Measurements from ENCODE around the gene PCDHGA1. TPM values are rescaled to one million over a fixed set of nuclear protein-coding genes. Genes with fewer than 3 reads are reported as not detected.
A peak's percentile ranks its signal among the peaks of the same experiment; 100 is the strongest.

Gene PCDHGA1
- total and polyA plus RNA-seq, 4 donors, result 0.91 to 1.6 (median 1.0) TPM; not detected in 1

DNA sequence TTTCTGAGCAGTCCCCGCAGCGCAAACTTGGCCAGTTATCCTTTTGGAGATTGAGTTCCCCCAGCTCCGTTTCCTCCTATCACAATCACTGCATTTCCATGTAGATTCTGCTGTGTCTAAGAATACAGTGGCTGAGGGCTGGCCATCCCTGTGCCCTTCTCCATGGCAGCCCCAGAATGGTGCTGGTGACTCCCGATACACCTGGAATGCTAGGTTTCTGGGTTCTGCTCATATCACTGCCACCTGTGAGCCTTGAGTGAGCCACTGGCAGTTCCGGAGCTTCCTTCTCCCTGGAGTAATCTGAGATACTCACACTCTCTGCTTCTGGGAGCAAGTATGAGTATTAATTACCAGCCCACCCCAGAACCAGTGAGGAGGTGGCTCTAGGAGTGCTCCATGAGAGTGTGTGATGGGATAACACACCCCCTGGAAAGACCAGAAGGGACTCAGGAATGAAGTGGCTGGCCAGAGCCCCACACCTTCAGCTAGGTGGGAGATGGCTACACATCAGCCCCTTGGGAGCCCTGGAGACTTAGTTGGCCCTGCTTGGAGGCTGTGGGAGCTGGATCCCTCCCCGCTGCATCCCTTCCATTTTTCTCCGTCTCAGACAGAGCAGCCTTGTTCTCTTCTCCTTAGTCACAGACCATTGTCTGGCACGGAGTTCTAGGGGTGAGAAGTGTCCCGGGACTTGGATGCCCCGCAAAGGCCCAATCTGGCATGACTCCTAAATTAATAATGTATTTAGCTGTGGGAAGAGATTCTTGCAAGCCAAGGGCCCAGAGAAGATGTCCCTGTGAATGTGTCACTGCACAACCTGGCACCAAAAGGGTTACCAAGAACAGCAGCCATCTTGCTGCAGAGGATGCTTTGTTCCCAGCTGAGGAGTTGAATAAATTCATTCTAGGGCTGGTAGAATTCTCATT is 163.4 kb downstream of the PCDHGA1 start:
- ATAC-seq (ENCODE audit: low FRiP score), result no peak
- intact Hi-C loops (cut with DNase I), result no loop called here
- DNase-seq, result no peak
- Histone ChIP-seq H3K27me3 (ENCODE audit: control insufficient read depth in 1 of 2, insufficient read depth in 2 of 2, low read length in 1 of 2) (no peaks in the 10 kb centered on the region), H3K4me1 (ENCODE audit: control insufficient read depth in 1 of 2, insufficient read depth in 2 of 2, low read length in 2 of 2) (no peaks in the 10 kb centered on the region), H3K36me3 (ENCODE audit: control insufficient read depth in 1 of 2, insufficient read depth in 2 of 2, low read length in 1 of 2) (no peaks in the 10 kb centered on the region), H3K4me3 (ENCODE audit: low read length in 2 of 2) (no peak overlapping the region), H3K9me3 (ENCODE audit: control insufficient read depth, low read length) (no peaks in the 10 kb centered on the region), H3K27ac (ENCODE audit: low read depth in 1 of 2, low read length in 2 of 2) (no peak overlapping the region)
- WGBS, 2 donors, result 42 to 45% methylated on average over 10 of the region's 10 CpGs

DNA sequence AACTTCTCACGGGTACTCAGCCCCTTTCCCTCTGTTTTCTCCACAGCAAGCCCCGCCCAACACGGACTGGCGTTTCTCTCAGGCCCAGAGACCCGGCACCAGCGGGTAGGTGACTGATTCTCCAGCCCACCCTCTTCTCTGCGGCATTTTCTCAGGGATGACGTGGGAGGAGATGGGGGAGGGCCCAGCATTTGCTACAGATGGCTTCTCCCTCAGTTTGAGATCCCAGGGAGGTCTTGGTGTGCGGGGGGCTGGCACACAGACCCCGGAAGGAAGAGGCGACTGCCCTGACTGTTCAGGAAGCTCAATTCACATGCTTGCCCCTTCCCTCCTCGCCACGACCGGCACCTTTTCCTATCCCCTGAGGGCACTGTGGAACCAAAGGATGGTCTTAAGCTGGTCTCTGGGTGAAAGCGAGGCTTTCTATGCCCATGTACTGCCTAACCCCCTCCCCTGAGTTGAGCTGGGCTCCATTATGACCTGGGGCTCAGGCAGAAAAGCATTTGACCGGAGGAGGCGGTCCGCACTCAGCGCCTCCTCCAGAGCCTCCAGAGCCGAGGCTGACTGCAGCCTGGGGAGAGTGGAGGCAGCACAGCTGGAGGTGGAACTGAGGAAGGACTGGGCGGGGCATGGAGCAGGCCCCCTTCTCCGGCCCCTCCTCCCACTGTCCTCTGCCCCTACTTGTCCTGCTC is 164.6 kb downstream of the PCDHGA1 start:
- Histone ChIP-seq H3K27ac (ENCODE audit: low read depth in 1 of 2, low read length in 2 of 2) (peak overlapping the region in 1 of 2 donors; percentile 10), H3K36me3 (ENCODE audit: control insufficient read depth in 1 of 2, insufficient read depth in 2 of 2, low read length in 1 of 2) (no peaks in the 10 kb centered on the region), H3K9me3 (ENCODE audit: control insufficient read depth, low read length) (no peaks in the 10 kb centered on the region), H3K4me3 (ENCODE audit: low read length in 2 of 2) (no peak overlapping the region), H3K27me3 (ENCODE audit: control insufficient read depth in 1 of 2, insufficient read depth in 2 of 2, low read length in 1 of 2) (no peaks in the 10 kb centered on the region), H3K4me1 (ENCODE audit: control insufficient read depth in 1 of 2, insufficient read depth in 2 of 2, low read length in 2 of 2) (no peaks in the 10 kb centered on the region)
- no peak for ATAC-seq (ENCODE audit: low FRiP score)
- DNase-seq, result no peak
- intact Hi-C loops (cut with DNase I), result no loop called here
- WGBS, 2 donors, result 54 to 59% methylated on average over 22 of the region's 22 CpGs

DNA sequence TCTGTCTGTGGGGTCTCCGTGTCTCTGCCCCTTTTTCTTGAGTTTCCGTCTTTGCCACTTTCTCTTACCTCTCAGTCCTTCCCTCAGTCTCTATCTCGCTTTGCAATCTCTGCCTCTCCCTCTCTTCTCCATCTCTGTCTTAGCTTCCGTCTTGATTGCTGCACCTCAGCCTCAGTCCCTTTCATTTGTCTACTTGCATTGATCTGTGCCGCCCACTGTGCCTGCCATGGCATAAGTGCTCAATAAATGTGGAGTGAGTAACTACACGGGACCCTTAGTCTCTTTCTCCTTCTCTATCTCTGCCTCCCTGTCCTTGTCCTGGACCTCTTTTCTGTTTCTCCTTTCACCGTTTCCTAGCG is 165.1 kb downstream of the PCDHGA1 start:
- H3K27ac ChIP-seq (ENCODE audit: low read depth in 1 of 2, low read length in 2 of 2), result no peak overlapping the region
- 87 to 92% methylated on average over 8 of the region's 8 CpGs for WGBS, 2 donors
- H3K27me3 ChIP-seq (ENCODE audit: control insufficient read depth in 1 of 2, insufficient read depth in 2 of 2, low read length in 1 of 2), result no peaks in the 10 kb centered on the region
- H3K4me1 ChIP-seq (ENCODE audit: control insufficient read depth in 1 of 2, insufficient read depth in 2 of 2, low read length in 2 of 2), result no peaks in the 10 kb centered on the region
- no peak for ATAC-seq (ENCODE audit: low FRiP score)
- no peak overlapping the region for H3K4me3 ChIP-seq (ENCODE audit: low read length in 2 of 2)
- no peak for DNase-seq
- no peaks in the 10 kb centered on the region for H3K36me3 ChIP-seq (ENCODE audit: control insufficient read depth in 1 of 2, insufficient read depth in 2 of 2, low read length in 1 of 2)
- intact Hi-C loops (cut with DNase I), result no loop called here
- no peaks in the 10 kb centered on the region for H3K9me3 ChIP-seq (ENCODE audit: control insufficient read depth, low read length)

DNA sequence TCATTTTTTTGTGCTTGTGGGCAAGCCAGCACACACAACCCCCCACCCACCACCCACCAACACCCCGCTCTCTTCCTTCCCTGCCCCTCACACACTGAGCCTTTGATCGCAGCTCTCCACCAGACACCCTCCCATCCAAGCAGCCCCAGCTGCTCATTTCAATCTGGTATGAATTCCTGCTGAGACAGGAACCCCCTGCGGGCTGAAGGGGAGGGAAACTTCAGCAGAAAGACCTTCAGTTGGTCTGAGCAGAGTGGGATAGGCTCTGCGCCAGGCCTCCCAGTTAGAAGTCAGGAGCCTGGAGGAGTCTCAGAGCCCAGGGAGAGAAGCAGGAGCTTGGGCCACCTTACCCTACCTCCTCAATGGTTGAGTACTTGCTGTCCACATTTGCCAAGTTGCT is 165.7 kb downstream of the PCDHGA1 start:
- Histone ChIP-seq H3K4me1 (ENCODE audit: control insufficient read depth in 1 of 2, insufficient read depth in 2 of 2, low read length in 2 of 2) (no peaks in the 10 kb centered on the region), H3K27ac (ENCODE audit: low read depth in 1 of 2, low read length in 2 of 2) (no peak overlapping the region), H3K36me3 (ENCODE audit: control insufficient read depth in 1 of 2, insufficient read depth in 2 of 2, low read length in 1 of 2) (no peaks in the 10 kb centered on the region), H3K27me3 (ENCODE audit: control insufficient read depth in 1 of 2, insufficient read depth in 2 of 2, low read length in 1 of 2) (no peaks in the 10 kb centered on the region), H3K9me3 (ENCODE audit: control insufficient read depth, low read length) (no peaks in the 10 kb centered on the region), H3K4me3 (ENCODE audit: low read length in 2 of 2) (no peak overlapping the region)
- DNase-seq, result no peak
- WGBS, 2 donors, result 87 to 89% methylated on average over 4 of the region's 4 CpGs
- intact Hi-C loops (cut with DNase I), result no loop called here
- ATAC-seq (ENCODE audit: low FRiP score), result no peak

DNA sequence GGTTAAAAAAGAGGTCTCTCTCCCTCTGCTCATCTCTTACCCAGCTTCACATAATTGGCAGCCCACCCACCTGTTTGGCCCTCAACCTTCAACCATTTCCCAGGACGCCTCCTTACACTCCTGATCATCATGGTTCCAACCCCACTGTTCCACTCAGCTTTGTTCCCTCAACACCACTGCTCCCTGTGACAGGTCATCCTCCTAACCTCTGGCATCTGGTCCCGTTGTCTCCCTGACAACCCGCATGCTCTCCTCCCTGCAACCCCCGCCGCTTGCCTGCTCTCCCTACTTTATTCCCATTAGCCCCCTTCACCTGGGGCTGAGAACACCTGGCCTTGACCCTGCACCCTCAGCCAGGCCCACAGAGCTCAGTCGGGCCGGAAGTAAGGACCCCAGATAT is 171.4 kb downstream of the PCDHGA1 start:
- peaks cover 0 to 2% of the 10 kb centered on the region in 2 donors for H3K36me3 ChIP-seq (ENCODE audit: control insufficient read depth in 1 of 2, insufficient read depth in 2 of 2, low read length in 1 of 2)
- ATAC-seq (ENCODE audit: low FRiP score) (no peak), DNase-seq (peak in 1 of 2 donors; percentile 59)
- H3K27me3 ChIP-seq (ENCODE audit: control insufficient read depth in 1 of 2, insufficient read depth in 2 of 2, low read length in 1 of 2), result no peaks in the 10 kb centered on the region
- intact Hi-C loops (cut with DNase I), result no loop called here
- H3K4me1 ChIP-seq (ENCODE audit: control insufficient read depth in 1 of 2, insufficient read depth in 2 of 2, low read length in 2 of 2), result no peaks in the 10 kb centered on the region
- H3K27ac ChIP-seq (ENCODE audit: low read depth in 1 of 2, low read length in 2 of 2), result no peak overlapping the region
- WGBS, 2 donors, result 76 to 78% methylated on average over 7 of the region's 7 CpGs
- no peaks in the 10 kb centered on the region for H3K9me3 ChIP-seq (ENCODE audit: control insufficient read depth, low read length)
- no peak overlapping the region for H3K4me3 ChIP-seq (ENCODE audit: low read length in 2 of 2)

DNA sequence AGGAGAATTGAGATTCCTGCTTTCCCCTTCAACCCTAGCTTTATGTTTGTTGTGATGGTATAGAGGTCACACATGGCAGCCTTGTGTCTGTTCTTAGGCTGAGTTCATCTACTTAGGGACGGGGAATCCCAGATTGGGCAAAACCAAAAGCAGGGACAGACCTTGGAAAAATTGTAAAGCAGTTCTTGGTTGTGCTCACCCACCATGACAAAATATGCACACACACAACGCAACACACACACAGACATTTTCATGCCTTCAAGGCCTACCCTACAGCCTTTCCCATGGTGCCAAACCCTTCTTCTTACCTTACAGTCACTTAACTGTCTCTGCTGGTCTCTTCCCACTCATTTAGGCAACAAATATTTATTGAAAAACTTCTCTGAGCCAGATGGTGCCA is 173.4 kb downstream of the PCDHGA1 start:
- no peak for DNase-seq
- H3K36me3 ChIP-seq (ENCODE audit: control insufficient read depth in 1 of 2, insufficient read depth in 2 of 2, low read length in 1 of 2), result peaks cover 0 to 2% of the 10 kb centered on the region in 2 donors
- 97 to 98% methylated on average over 2 of the region's 2 CpGs for WGBS, 2 donors
- H3K27ac ChIP-seq (ENCODE audit: low read depth in 1 of 2, low read length in 2 of 2), result no peak overlapping the region
- H3K4me1 ChIP-seq (ENCODE audit: control insufficient read depth in 1 of 2, insufficient read depth in 2 of 2, low read length in 2 of 2), result no peaks in the 10 kb centered on the region
- intact Hi-C loops (cut with DNase I), result no loop called here
- no peaks in the 10 kb centered on the region for H3K9me3 ChIP-seq (ENCODE audit: control insufficient read depth, low read length)
- H3K4me3 ChIP-seq (ENCODE audit: low read length in 2 of 2), result no peak overlapping the region
- ATAC-seq (ENCODE audit: low FRiP score), result no peak
- no peaks in the 10 kb centered on the region for H3K27me3 ChIP-seq (ENCODE audit: control insufficient read depth in 1 of 2, insufficient read depth in 2 of 2, low read length in 1 of 2)

DNA sequence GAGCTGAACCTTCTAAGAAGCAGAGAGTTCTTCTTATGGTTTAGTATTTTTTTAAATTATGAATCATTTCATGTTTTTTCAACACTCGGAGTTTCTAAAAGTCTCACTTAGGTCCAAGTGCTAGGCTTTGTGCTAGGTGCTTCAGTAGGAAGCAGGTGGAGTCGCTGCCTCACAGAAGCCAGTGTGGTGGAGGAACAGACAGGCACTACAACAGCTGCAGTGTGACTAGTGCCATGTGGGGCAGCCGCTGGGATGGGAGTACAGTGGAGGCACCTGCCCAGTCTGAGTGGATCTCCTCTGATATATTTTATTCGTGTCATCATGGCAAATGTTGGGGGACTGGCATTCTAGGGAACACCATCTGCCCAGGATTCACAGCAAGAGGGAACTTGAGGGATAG is 173.9 kb downstream of the PCDHGA1 start:
- peaks cover 0 to 2% of the 10 kb centered on the region in 2 donors for H3K36me3 ChIP-seq (ENCODE audit: control insufficient read depth in 1 of 2, insufficient read depth in 2 of 2, low read length in 1 of 2)
- intact Hi-C loops (cut with DNase I), result no loop called here

DNA sequence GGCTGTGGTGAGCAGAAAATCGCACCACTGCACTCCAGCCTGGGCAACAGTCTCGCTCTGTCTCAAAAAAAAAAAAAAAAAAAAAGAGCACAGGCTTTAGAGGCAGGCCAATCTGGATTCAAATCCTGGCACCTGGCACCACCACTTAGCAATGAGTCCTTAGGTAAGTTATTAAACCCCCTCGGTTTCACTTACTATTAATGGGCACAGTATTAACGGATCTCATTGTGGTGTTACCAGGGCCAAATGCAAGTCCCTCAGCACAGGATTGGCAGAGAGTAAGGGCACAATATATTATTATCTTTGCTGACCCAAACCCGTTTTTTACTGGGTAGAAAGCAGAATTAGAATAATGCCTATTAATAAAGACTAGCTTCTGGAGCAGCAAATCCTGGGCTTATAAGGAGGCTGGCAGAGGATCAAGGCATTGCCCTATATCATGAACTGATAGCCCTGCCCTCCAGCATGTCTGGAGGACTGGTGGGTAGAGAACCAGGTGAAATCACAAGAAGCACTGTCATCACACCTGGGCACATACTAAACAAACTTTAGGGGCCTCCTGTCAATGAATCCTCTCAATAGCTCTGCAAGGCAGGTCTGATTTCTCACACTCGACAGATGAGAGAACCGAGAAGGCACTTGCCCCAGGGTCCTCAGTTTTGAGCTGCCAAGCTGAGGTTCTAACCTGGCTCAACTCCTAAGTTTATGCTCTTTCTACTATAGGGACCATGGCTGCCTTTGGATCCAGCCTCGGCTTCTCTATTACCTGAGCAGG is 176.3 kb downstream of the PCDHGA1 start:
- no peak for DNase-seq
- no peaks in the 10 kb centered on the region for H3K27me3 ChIP-seq (ENCODE audit: control insufficient read depth in 1 of 2, insufficient read depth in 2 of 2, low read length in 1 of 2)
- H3K36me3 ChIP-seq (ENCODE audit: control insufficient read depth in 1 of 2, insufficient read depth in 2 of 2, low read length in 1 of 2), result peaks cover 0 to 2% of the 10 kb centered on the region in 2 donors
- no peaks in the 10 kb centered on the region for H3K4me1 ChIP-seq (ENCODE audit: control insufficient read depth in 1 of 2, insufficient read depth in 2 of 2, low read length in 2 of 2)
- peak overlapping the region; percentile 77 to 96 for H3K27ac ChIP-seq (ENCODE audit: low read depth in 1 of 2, low read length in 2 of 2)
- 73 to 76% methylated on average over 8 of the region's 8 CpGs for WGBS, 2 donors
- H3K4me3 ChIP-seq (ENCODE audit: low read length in 2 of 2), result no peak overlapping the region
- no peak for ATAC-seq (ENCODE audit: low FRiP score)
- no peaks in the 10 kb centered on the region for H3K9me3 ChIP-seq (ENCODE audit: control insufficient read depth, low read length)
- intact Hi-C loops (cut with DNase I), result no loop called here

More for the DNA sequence above, 173.9 kb downstream of the PCDHGA1 start:
- Histone ChIP-seq H3K4me1 (ENCODE audit: control insufficient read depth in 1 of 2, insufficient read depth in 2 of 2, low read length in 2 of 2) (no peaks in the 10 kb centered on the region), H3K4me3 (ENCODE audit: low read length in 2 of 2) (no peak overlapping the region), H3K9me3 (ENCODE audit: control insufficient read depth, low read length) (no peaks in the 10 kb centered on the region), H3K27ac (ENCODE audit: low read depth in 1 of 2, low read length in 2 of 2) (peak overlapping the region in 1 of 2 donors; percentile 21), H3K27me3 (ENCODE audit: control insufficient read depth in 1 of 2, insufficient read depth in 2 of 2, low read length in 1 of 2) (no peaks in the 10 kb centered on the region)
- ATAC-seq (ENCODE audit: low FRiP score) (no peak), DNase-seq (peak in 1 of 2 donors; percentile 36)
- 75 to 76% methylated on average over 4 of the region's 4 CpGs for WGBS, 2 donors

All from aorta (tissue), 5 donors.